Glutamatergic neuron (in vitro differentiated cells): ENCODE data around the gene ARHGEF1. TPM values are rescaled to one million over a fixed set of nuclear protein-coding genes. Genes with fewer than 3 reads are reported as not detected.
"Not testable (repeated sequence)": the region's sequence is repeated elsewhere in the genome, so short reads cannot be mapped to it uniquely, and the experiment has no call there.

ENCODE experiments used
- DNase-seq: peaks from one replicate; pipeline ENCODE4 v3.0.0; 2022
- H3K27ac Mint-ChIP-seq: one replicate; pipeline ENCODE4 v1.8.0; 2020; ENCODE audit warnings: mild to moderate bottlenecking, mixed read lengths, inconsistent platforms; ENCODE audit not compliant: unreplicated experiment
- H3K27me3 Mint-ChIP-seq: one replicate; pipeline ENCODE4 v1.8.0; 2020; ENCODE audit warnings: mild to moderate bottlenecking, moderate library complexity, mixed read lengths, inconsistent platforms; ENCODE audit not compliant: unreplicated experiment
- H3K36me3 Mint-ChIP-seq: one replicate; pipeline ENCODE4 v1.8.0; 2020; ENCODE audit warnings: mild to moderate bottlenecking, mixed read lengths, inconsistent platforms; ENCODE audit not compliant: unreplicated experiment
- H3K4me1 Mint-ChIP-seq: one replicate; pipeline ENCODE4 v1.8.0; 2020; ENCODE audit warnings: mild to moderate bottlenecking, low read depth, mixed read lengths, inconsistent platforms; ENCODE audit not compliant: unreplicated experiment
- H3K4me3 Mint-ChIP-seq: one replicate; pipeline ENCODE4 v1.8.0; 2020; ENCODE audit warnings: mild to moderate bottlenecking, mixed read lengths, inconsistent platforms; ENCODE audit not compliant: unreplicated experiment
- H3K9me3 Mint-ChIP-seq: one replicate; pipeline ENCODE4 v1.8.0; 2020; ENCODE audit warnings: mild to moderate bottlenecking, moderate library complexity, mixed read lengths, inconsistent platforms; ENCODE audit not compliant: unreplicated experiment
- CTCF ChIP-seq: fragments of 200-600 bp; sonication (generic); IDR thresholded peaks from one replicate; pipeline ENCODE4 v1.5.0; 2021; ENCODE audit not compliant: partially characterized antibody, unreplicated experiment
- total RNA-seq: library from RNA; stranded (reverse); fragmentation: NEBNext Ultra II Directional; extraction: Animal tissue kit (Norgen Biotek cat#: 25700); gene quantifications from one replicate; pipeline ENCODE4 v1.2.1, GENCODE V29; 2021; ENCODE audit not compliant: unreplicated experiment

The ARHGEF1 gene
- total RNA-seq, 1 donor from 2014 or later: 78.7 TPM

GRCh38 chr19:41911889-41912731, 29.1 kb downstream of the ARHGEF1 start:
- Mint-ChIP-seq H3K4me1 (peaks cover 22% of the 10 kb centered on the region), H3K36me3 (no peaks in the 10 kb centered on the region), H3K4me3 (peak overlapping the region; percentile 50), H3K27ac (no peak overlapping the region), H3K27me3 (peaks cover 22% of the 10 kb centered on the region), H3K9me3 (peaks cover 9% of the 10 kb centered on the region)
- TF ChIP-seq CTCF: no peak
- no peak for DNase-seq

- peaks cover 22% of the 10 kb centered on the region for H3K27me3 Mint-ChIP-seq
- H3K4me3 Mint-ChIP-seq: no peak overlapping the region
- peaks cover 7% of the 10 kb centered on the region for H3K9me3 Mint-ChIP-seq
- no peak overlapping the region for H3K27ac Mint-ChIP-seq
- no peaks in the 10 kb centered on the region for H3K36me3 Mint-ChIP-seq
- no peak for TF ChIP-seq CTCF
- peak; percentile 62 for DNase-seq
- H3K4me1 Mint-ChIP-seq: peaks cover 20% of the 10 kb centered on the region
Observed at GRCh38 chr19:41912899-41913537, 30.0 kb downstream of the ARHGEF1 start.

- Mint-ChIP-seq H3K4me3 (peak overlapping the region; percentile 5), H3K27me3 (peaks cover 22% of the 10 kb centered on the region)
Observed at GRCh38 chr19:41913538-41914423, 30.8 kb downstream of the ARHGEF1 start.

GRCh38 chr19:41914424-41914834, 31.4 kb downstream of the ARHGEF1 start:
- H3K9me3 Mint-ChIP-seq, H3K36me3 Mint-ChIP-seq, DNase-seq: not testable (repeated sequence)
- peaks cover 22% of the 10 kb centered on the region for H3K27me3 Mint-ChIP-seq
- peak overlapping the region; percentile 57 for H3K27ac Mint-ChIP-seq
- H3K4me1 Mint-ChIP-seq: peaks cover 20% of the 10 kb centered on the region
- peak overlapping the region; percentile 5 for H3K4me3 Mint-ChIP-seq

More at GRCh38 chr19:41913538-41914423, 30.8 kb downstream of the ARHGEF1 start:
- Mint-ChIP-seq H3K9me3 (peaks cover 7% of the 10 kb centered on the region), H3K36me3 (no peaks in the 10 kb centered on the region), H3K27ac (peak overlapping the region; percentile 57), H3K4me1 (peaks cover 20% of the 10 kb centered on the region)
- no peak for DNase-seq
- no peak for TF ChIP-seq CTCF

- Mint-ChIP-seq H3K36me3 (no peaks in the 10 kb centered on the region), H3K27me3 (peaks cover 22% of the 10 kb centered on the region), H3K4me1 (peaks cover 20% of the 10 kb centered on the region), H3K9me3 (peaks cover 7% of the 10 kb centered on the region), H3K27ac (no peak overlapping the region), H3K4me3 (no peak overlapping the region)
- DNase-seq: no peak
- TF ChIP-seq CTCF: no peak
Observed at GRCh38 chr19:41915021-41915775, 32.2 kb downstream of the ARHGEF1 start.
